ENCODE data around the gene HIP1. TPM values are rescaled to one million over a fixed set of nuclear protein-coding genes. Genes with fewer than 3 reads are reported as not detected.
"Not testable (repeated sequence)": the region's sequence is repeated elsewhere in the genome, so short reads cannot be mapped to it uniquely, and the experiment has no call there.

HIP1 gene
- total RNA-seq, 1 donor from 2014 or later, result 51.5 TPM

- Histone ChIP-seq H3K4me1 (peaks cover under 1% of the 10 kb centered on the region), H3K9me3 (no peaks in the 10 kb centered on the region), H3K27me3 (ENCODE audit: low read depth) (no peaks in the 10 kb centered on the region), H3K27ac (no peak overlapping the region), H3K4me3 (no peak overlapping the region), H3K36me3 (peaks cover 96% of the 10 kb centered on the region)
- TF ChIP-seq, protein P1, sequence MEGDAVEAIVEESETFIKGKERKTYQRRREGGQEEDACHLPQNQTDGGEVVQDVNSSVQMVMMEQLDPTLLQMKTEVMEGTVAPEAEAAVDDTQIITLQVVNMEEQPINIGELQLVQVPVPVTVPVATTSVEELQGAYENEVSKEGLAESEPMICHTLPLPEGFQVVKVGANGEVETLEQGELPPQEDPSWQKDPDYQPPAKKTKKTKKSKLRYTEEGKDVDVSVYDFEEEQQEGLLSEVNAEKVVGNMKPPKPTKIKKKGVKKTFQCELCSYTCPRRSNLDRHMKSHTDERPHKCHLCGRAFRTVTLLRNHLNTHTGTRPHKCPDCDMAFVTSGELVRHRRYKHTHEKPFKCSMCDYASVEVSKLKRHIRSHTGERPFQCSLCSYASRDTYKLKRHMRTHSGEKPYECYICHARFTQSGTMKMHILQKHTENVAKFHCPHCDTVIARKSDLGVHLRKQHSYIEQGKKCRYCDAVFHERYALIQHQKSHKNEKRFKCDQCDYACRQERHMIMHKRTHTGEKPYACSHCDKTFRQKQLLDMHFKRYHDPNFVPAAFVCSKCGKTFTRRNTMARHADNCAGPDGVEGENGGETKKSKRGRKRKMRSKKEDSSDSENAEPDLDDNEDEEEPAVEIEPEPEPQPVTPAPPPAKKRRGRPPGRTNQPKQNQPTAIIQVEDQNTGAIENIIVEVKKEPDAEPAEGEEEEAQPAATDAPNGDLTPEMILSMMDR (IDR thresholded peaks at IDR 0.05), result no peak
- no peak for ATAC-seq
- no peak for DNase-seq
- intact Hi-C loops (cut with DNase I), result no loop called here
These were observed 167.5 kb downstream of the HIP1 start for GRCh38 chr7:75571209-75571608.

DNA sequence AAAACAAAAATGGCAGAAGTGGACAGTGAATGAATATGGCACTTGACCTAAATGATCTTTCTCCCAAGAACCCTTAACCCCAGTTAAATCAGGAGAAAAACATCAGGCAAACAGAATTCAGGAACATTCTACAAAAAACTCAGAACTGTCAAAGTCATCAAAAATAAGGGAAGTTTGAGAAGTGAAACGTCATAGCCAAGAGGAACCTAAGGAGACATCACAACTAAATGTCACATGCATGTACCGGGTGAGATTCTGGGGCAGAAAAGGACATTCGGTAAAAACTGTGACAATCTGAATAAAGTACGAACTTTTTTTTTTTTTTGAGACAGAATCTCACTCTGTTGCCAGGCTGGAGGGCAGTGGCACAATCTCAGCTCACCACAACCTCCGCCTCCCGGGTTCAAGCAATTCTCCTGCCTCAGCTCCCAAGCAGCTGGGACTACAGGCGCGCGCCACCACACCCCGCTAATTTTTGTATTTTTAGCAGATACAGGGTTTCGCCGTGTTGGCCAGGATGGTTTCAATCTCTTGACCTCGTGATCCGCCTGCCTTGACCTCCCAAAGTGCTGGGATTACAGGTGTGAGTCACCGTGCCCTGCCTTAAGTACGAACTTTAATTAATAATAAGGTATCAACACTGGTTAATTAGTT is 169.0 kb downstream of the HIP1 start:
- peak; percentile 65 to 69 for ATAC-seq
- Histone ChIP-seq H3K27ac (peak overlapping the region; percentile 44), H3K36me3 (peaks cover 96% of the 10 kb centered on the region), H3K4me1 (peaks cover 14% of the 10 kb centered on the region)
- H3K4me3 ChIP-seq; intact Hi-C loops (cut with DNase I); H3K9me3 ChIP-seq; DNase-seq; H3K27me3 ChIP-seq (ENCODE audit: low read depth): not testable (repeated sequence)

DNA sequence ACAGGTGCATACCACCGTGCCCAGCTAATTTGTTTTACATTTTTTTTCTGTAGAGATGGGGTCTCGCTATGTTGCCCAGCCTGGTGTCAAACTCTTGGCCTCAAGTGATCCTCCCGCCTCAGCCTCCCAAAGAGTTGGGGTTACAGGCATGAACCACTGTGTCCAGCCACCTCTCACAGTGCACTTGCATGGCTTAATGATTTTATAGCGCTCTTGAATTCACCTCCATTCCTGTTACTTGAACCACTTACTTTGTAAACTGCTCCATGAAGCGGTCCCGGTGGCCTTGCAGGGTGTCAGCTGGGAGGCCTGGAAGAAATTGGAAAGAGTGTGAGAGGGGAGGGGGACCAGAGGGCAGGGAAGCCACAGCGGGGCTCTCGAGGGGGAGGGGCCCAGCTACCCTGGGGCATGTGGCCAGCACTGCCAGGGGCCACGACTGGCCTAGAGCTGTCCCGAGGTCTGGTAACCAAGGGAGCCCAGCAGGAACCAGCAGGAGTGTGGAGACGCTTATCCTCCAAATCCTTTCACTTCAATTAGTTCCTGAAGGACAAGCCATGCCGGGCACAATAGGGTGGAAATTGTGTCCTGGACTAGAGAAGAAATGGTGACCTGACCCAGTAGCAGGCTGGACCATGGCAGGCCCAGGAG is 170.7 kb downstream of the HIP1 start:
- DNase-seq, result no peak
- ATAC-seq, result no peak
- no peak overlapping the region for H3K4me3 ChIP-seq
- peaks cover 98% of the 10 kb centered on the region for H3K36me3 ChIP-seq
- intact Hi-C loops (cut with DNase I), result no loop called here
- H3K27me3 ChIP-seq (ENCODE audit: low read depth), result no peaks in the 10 kb centered on the region
- TF ChIP-seq, protein P1 (IDR thresholded peaks at IDR 0.05), result no peak
- H3K9me3 ChIP-seq, result no peaks in the 10 kb centered on the region
- peaks cover 14% of the 10 kb centered on the region for H3K4me1 ChIP-seq
- H3K27ac ChIP-seq, result no peak overlapping the region

DNA sequence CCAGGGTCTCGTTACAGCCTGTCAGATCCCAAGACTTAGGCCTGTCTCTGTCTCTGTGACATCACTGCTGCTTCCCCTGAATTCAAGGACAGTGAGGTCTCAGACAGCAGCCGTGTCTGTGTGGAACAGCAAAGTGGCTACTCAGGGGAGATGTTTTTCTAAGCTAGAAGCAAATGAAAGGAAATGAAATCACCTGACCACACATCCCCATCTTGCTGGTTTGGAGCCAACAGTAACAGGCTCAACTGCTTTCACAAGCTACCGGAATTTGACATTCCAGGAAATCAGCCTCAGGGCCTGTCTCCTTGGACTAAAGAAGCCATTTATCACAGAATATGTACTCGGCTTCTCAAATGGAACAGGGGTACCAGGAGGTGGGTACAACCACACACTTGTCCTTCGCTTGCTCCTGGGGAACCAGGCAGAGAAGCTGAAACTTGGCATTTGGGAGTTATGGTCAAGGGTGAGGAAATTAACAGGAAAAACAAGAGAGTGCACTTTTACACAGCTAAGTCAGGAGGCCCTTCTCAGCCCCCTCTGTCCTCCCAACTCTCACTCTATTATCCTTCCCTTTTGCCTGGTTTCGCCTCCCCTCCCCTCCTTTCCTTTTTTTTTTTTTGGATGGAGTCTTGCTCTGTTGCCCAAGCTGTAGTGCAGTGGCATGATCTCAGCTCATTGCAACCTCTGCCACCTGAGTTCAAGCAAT is 173.5 kb downstream of the HIP1 start:
- Histone ChIP-seq H3K4me3 (no peak overlapping the region), H3K4me1 (peaks cover 14% of the 10 kb centered on the region), H3K9me3 (no peaks in the 10 kb centered on the region), H3K27ac (peak overlapping the region; percentile 58), H3K27me3 (ENCODE audit: low read depth) (no peaks in the 10 kb centered on the region), H3K36me3 (peaks cover 98% of the 10 kb centered on the region)
- TF ChIP-seq, protein P1 (IDR thresholded peaks at IDR 0.05), result no peak
- DNase-seq (no peak), ATAC-seq (peak; percentile 44 to 47)
- intact Hi-C loops (cut with DNase I), result no loop called here

GRCh38 chr7:75563171-75563570 is 175.6 kb downstream of the HIP1 start:
- DNase-seq (no peak), ATAC-seq (no peak)
- H3K36me3 ChIP-seq, result peaks cover 100% of the 10 kb centered on the region
- H3K27me3 ChIP-seq (ENCODE audit: low read depth), result no peaks in the 10 kb centered on the region
- H3K4me3 ChIP-seq, result no peak overlapping the region
- peaks cover 14% of the 10 kb centered on the region for H3K4me1 ChIP-seq
- H3K27ac ChIP-seq, result no peak overlapping the region
- intact Hi-C loops (cut with DNase I), result no loop called here
- TF ChIP-seq, protein P1 (IDR thresholded peaks at IDR 0.05), result no peak
- H3K9me3 ChIP-seq, result no peaks in the 10 kb centered on the region

DNA sequence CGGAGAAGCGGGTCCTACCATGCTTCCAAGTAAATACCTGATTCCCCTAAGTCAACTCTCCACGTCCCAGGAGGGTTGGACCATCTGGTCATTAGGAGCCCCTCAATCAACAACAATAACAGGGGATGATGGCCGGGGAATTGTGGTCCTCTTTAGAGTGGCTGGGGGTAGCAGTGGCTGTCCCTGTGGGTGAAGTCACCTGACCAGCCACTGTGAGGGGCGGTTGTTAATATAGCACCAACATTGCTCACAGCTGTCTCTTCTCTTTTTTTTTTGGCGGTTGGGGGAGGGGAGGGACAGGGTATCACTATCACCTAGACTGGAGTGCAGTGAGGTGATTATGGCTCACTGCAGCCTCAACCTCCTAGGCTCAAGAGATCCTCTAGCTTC is 178.8 kb downstream of the HIP1 start:
- TF ChIP-seq, protein P1 (IDR thresholded peaks at IDR 0.05), result no peak
- DNase-seq (no peak), ATAC-seq (no peak)
- H3K9me3 ChIP-seq, result no peaks in the 10 kb centered on the region
- H3K4me1 ChIP-seq, result peaks cover 2% of the 10 kb centered on the region
- no peak overlapping the region for H3K4me3 ChIP-seq
- no peak overlapping the region for H3K27ac ChIP-seq
- intact Hi-C loops (cut with DNase I), result no loop called here
- H3K27me3 ChIP-seq (ENCODE audit: low read depth), result no peaks in the 10 kb centered on the region
- H3K36me3 ChIP-seq, result peaks cover 100% of the 10 kb centered on the region

Data from lower lobe of right lung (tissue), 2 donors.